Naive thymus-derived CD4-positive, alpha-beta T cell (primary cell): ENCODE data around the gene ZNF609. TPM values are rescaled to one million over a fixed set of nuclear protein-coding genes. Genes with fewer than 3 reads are reported as not detected.
"Not testable (repeated sequence)": the region's sequence is repeated elsewhere in the genome, so short reads cannot be mapped to it uniquely, and the experiment has no call there.

ENCODE experiments used
- ATAC-seq: fragments of 150-1000 bp; cut with Tn5 transposase; 2 replicates; pipeline ENCODE4 v1.10.0; 2021; ENCODE audit warnings: mild to moderate bottlenecking, moderate library complexity
- CTCF ChIA-PET: fragments of 350-600 bp; sonication (Branson Sonifier 250); formaldehyde crosslinking; loops from one replicate; lab custom pipeline; 2021; ENCODE audit warnings: antibody characterized with exemption; lab: Charles Lee
- POLR2A ChIA-PET: fragments of 350-600 bp; sonication (Branson Sonifier 250); formaldehyde crosslinking; loops from one replicate; lab custom pipeline; 2021; ENCODE audit warnings: antibody characterized with exemption, inconsistent platforms; lab: Charles Lee
- DNase-seq, 9 donors: peaks; one replicate each; pipeline versions ENCODE4 v3.0.0 to v3.0.0-alpha.2; 2020 to 2022; ENCODE audit warnings: mixed read lengths in 1 of 9
- H3K27ac ChIP-seq: one replicate; pipeline ENCODE4 v1.7.0; 2013; ENCODE audit warnings: mild to moderate bottlenecking, low read depth, low read length, moderate library complexity
- H3K27me3 ChIP-seq, 2 donors: one replicate each; pipeline ENCODE4 v1.7.0; 2013; ENCODE audit warnings: low read length in 2 of 2, mild to moderate bottlenecking in 2 of 2, moderate library complexity in 2 of 2; ENCODE audit not compliant: control insufficient read depth in 2 of 2, insufficient read depth in 2 of 2
- H3K36me3 ChIP-seq, 3 experiments: 1 replicate in 2 of 3; 2 replicates in 1 of 3; pipeline ENCODE4 v1.7.0; 2013; ENCODE audit warnings: low read length in 3 of 3, mild to moderate bottlenecking in 3 of 3, moderate library complexity in 1 of 3; ENCODE audit not compliant: insufficient read depth in 3 of 3, control insufficient read depth in 2 of 3
- H3K4me1 ChIP-seq, 2 donors: one replicate each; pipeline ENCODE4 v1.7.0; 2013; ENCODE audit warnings: low read length in 2 of 2, mild to moderate bottlenecking in 2 of 2, moderate library complexity in 1 of 2; ENCODE audit not compliant: control insufficient read depth in 2 of 2, insufficient read depth in 2 of 2
- H3K4me3 ChIP-seq: 2 replicates; pipeline ENCODE4 v1.7.0; 2013; ENCODE audit warnings: mild to moderate bottlenecking, low read length
- H3K9me3 ChIP-seq, 3 experiments: 1 replicate in 2 of 3; 2 replicates in 1 of 3; pipeline ENCODE4 v1.7.0; 2013; ENCODE audit warnings: low read length in 3 of 3; ENCODE audit not compliant: control insufficient read depth in 2 of 3
- H3K27ac Mint-ChIP-seq, 9 donors: one replicate each; pipeline ENCODE4 v1.8.0; 2020 to 2022; ENCODE audit warnings: mixed read lengths in 9 of 9, mild to moderate bottlenecking in 8 of 9, moderate library complexity in 5 of 9, inconsistent platforms in 2 of 9
- H3K27me3 Mint-ChIP-seq, 5 donors: one replicate each; pipeline ENCODE4 v1.8.0; 2021 to 2022; ENCODE audit warnings: mixed read lengths in 5 of 5, mild to moderate bottlenecking in 1 of 5
- H3K36me3 Mint-ChIP-seq, 5 donors: one replicate each; pipeline ENCODE4 v1.8.0; 2020 to 2022; ENCODE audit warnings: mixed read lengths in 5 of 5, mild to moderate bottlenecking in 3 of 5, inconsistent platforms in 1 of 5
- H3K4me1 Mint-ChIP-seq, 7 donors: one replicate each; pipeline ENCODE4 v1.8.0; 2020 to 2022; ENCODE audit warnings: mixed read lengths in 7 of 7, mild to moderate bottlenecking in 3 of 7, inconsistent platforms in 1 of 7
- H3K4me3 Mint-ChIP-seq, 10 donors: one replicate each; pipeline ENCODE4 v1.8.0; 2020 to 2022; ENCODE audit warnings: mild to moderate bottlenecking in 10 of 10, mixed read lengths in 10 of 10, moderate library complexity in 6 of 10, inconsistent platforms in 2 of 10
- H3K9me3 Mint-ChIP-seq, 11 donors: one replicate each; pipeline ENCODE4 v1.8.0; 2020 to 2022; ENCODE audit warnings: mixed read lengths in 11 of 11, mild to moderate bottlenecking in 4 of 11, inconsistent platforms in 1 of 11, moderate library complexity in 1 of 11
- intact Hi-C, 2 donors: fragments of 100-400 bp; cut with micrococcal nuclease; formaldehyde crosslinking; loops; one replicate each; pipeline ENCODE4 v1.15.1; 2023
- polyA plus RNA-seq, 2 donors: library from polyadenylated mRNA; unstranded; fragments of 300-500 nt; fragmentation: Illumina TruSeq; gene quantifications; one replicate each; pipeline ENCODE4 v1.2.3, GENCODE V29; 2021
- total RNA-seq, 6 experiments: library from RNA in 5 of 6; stranded (reverse) in 5 of 6; gene quantifications; 1 replicate in 5 of 6; 2 replicates in 1 of 6; pipeline ENCODE4 v1.2.3 and lab custom pipeline; 2021 to 2026

Gene ZNF609
- total and polyA plus RNA-seq, 7 experiments from 2014 or later: 10.1 to 89.1 (median 71.9) TPM

GRCh38 chr15:64583983-64584382, 123.6 kb downstream of the ZNF609 start:
- intact Hi-C loops: loop anchor here (1.0 to 5.0 kb wide), 5 partner anchors 12 to 157 kb away; partner anchors contain the start of gene ZNF609 (in 1 of the 2)

DNA sequence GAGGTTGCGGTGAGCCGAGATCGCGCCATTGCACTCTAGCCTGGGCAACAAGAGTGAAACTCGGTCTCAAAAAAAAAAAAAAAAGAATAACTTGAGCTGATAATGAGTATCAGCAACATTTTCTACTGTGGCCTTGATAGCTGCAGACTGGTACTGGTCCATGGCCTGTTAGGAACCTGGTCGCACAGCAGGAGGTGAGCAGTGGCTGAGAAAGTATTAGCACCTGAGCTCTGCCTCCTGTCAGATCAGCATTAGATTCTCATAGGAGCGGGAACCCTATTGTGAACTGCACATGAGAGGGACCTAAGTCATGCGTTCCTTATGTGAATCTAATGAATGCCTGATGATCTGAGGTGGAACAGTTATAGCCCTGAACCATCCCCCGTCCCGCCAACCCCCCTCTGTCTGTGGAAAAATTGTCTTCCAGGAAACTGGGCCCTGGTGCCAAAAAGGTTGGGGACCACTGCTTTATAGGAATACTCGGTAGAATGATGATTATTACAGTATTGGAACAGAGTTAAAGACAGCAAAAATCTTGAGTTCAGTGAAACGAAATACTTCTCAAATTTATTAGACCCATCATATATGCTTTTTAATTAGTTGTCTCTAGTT, 126.0 kb downstream of the ZNF609 start:
- H3K9me3 ChIP-seq: no peaks in the 10 kb centered on the region
- H3K4me3 ChIP-seq: no peak overlapping the region
- peak overlapping the region in 8 of 9 donors; percentile 78 to 93 (median 86) for H3K27ac Mint-ChIP-seq
- no peak for DNase-seq
- ChIA-PET POLR2A (interaction anchor here (0.7 to 4.2 kb wide), 4 partner anchors 10 to 83 kb away, joined by 3 to 25 read pairs (median 6); no protein-coding TSS in a partner anchor), CTCF (no interaction called here)
- peaks cover 0 to 6% (median 0%) of the 10 kb centered on the region in 11 donors for H3K9me3 Mint-ChIP-seq
- H3K36me3 ChIP-seq: no peaks in the 10 kb centered on the region
- intact Hi-C loops: no loop called here
- peaks cover 11 to 60% of the 10 kb centered on the region in 2 donors for H3K4me1 ChIP-seq
- ATAC-seq: no peak
- H3K4me1 Mint-ChIP-seq: peaks cover 54 to 90% (median 72%) of the 10 kb centered on the region in 7 donors
- no peaks in the 10 kb centered on the region for H3K27me3 ChIP-seq
- peak overlapping the region in 8 of 10 donors; percentile 11 to 63 (median 45) for H3K4me3 Mint-ChIP-seq
- H3K27me3 Mint-ChIP-seq: no peaks in the 10 kb centered on the region
- no peak overlapping the region for H3K27ac ChIP-seq
- peaks cover 0 to 24% (median 4%) of the 10 kb centered on the region in 5 donors for H3K36me3 Mint-ChIP-seq

More at GRCh38 chr15:64583983-64584382, 123.6 kb downstream of the ZNF609 start:
- peak overlapping the region; percentile 72 to 91 (median 84) for H3K4me3 Mint-ChIP-seq
- Histone ChIP-seq H3K4me3 (no peak overlapping the region), H3K27me3 (no peaks in the 10 kb centered on the region), H3K27ac (peak overlapping the region; percentile 60), H3K9me3 (no peaks in the 10 kb centered on the region), H3K36me3 (no peaks in the 10 kb centered on the region), H3K4me1 (peaks cover 4 to 42% of the 10 kb centered on the region in 2 donors)
- H3K27ac Mint-ChIP-seq: peak overlapping the region; percentile 83 to 96 (median 93)
- H3K36me3 Mint-ChIP-seq: peaks cover 0 to 38% (median 11%) of the 10 kb centered on the region in 5 donors
- H3K27me3 Mint-ChIP-seq: no peaks in the 10 kb centered on the region
- DNase-seq: no peak
- H3K9me3 Mint-ChIP-seq: peaks cover 0 to 15% (median 7%) of the 10 kb centered on the region in 11 donors
- ChIA-PET CTCF (no interaction called here), POLR2A (interaction anchor here (1.4 to 4.2 kb wide), 2 partner anchors 12 to 18 kb away, joined by 3 to 25 read pairs; no protein-coding TSS in a partner anchor)
- peaks cover 48 to 88% (median 71%) of the 10 kb centered on the region in 7 donors for H3K4me1 Mint-ChIP-seq
- ATAC-seq: peak; percentile 32

- H3K27me3 Mint-ChIP-seq: no peaks in the 10 kb centered on the region
- DNase-seq (no peak), ATAC-seq (no peak)
- H3K36me3 Mint-ChIP-seq: peaks cover 0 to 18% (median 1%) of the 10 kb centered on the region in 5 donors
- ChIA-PET POLR2A (interaction anchor here (0.6 to 1.4 kb wide), 4 partner anchors 9 to 83 kb away, joined by 3 to 7 read pairs (median 4); no protein-coding TSS in a partner anchor), CTCF (no interaction called here)
- peak overlapping the region in 6 of 10 donors; percentile 3 to 63 (median 20) for H3K4me3 Mint-ChIP-seq
- peaks cover 50 to 84% (median 66%) of the 10 kb centered on the region in 7 donors for H3K4me1 Mint-ChIP-seq
- peak overlapping the region in 8 of 9 donors; percentile 70 to 93 (median 86) for H3K27ac Mint-ChIP-seq
- Histone ChIP-seq H3K36me3 (no peaks in the 10 kb centered on the region), H3K4me3 (no peak overlapping the region), H3K9me3 (no peaks in the 10 kb centered on the region), H3K27ac (no peak overlapping the region), H3K27me3 (no peaks in the 10 kb centered on the region), H3K4me1 (peaks cover 11 to 59% of the 10 kb centered on the region in 2 donors)
- intact Hi-C loops: no loop called here
- H3K9me3 Mint-ChIP-seq: peaks cover 0 to 4% (median 0%) of the 10 kb centered on the region in 11 donors
Measured at GRCh38 chr15:64586984-64587383, 126.6 kb downstream of the ZNF609 start.

GRCh38 chr15:64589435-64590084, 129.2 kb downstream of the ZNF609 start:
- no peaks in the 10 kb centered on the region for H3K27me3 ChIP-seq
- intact Hi-C loops: no loop called here
- no peaks in the 10 kb centered on the region for H3K36me3 ChIP-seq
- peaks cover 11 to 53% of the 10 kb centered on the region in 2 donors for H3K4me1 ChIP-seq
- Mint-ChIP-seq H3K9me3 (no peaks in the 10 kb centered on the region), H3K4me1 (peaks cover 40 to 76% (median 57%) of the 10 kb centered on the region in 7 donors), H3K27me3 (no peaks in the 10 kb centered on the region), H3K27ac (peak overlapping the region; percentile 53 to 85 (median 76)), H3K4me3 (peak overlapping the region in 7 of 10 donors; percentile 28 to 71 (median 58)), H3K36me3 (peaks cover 0 to 13% (median 6%) of the 10 kb centered on the region in 5 donors)
- H3K4me3 ChIP-seq: no peak overlapping the region
- no peaks in the 10 kb centered on the region for H3K9me3 ChIP-seq
- ATAC-seq (no peak), DNase-seq (no peak)
- H3K27ac ChIP-seq: no peak overlapping the region
- CTCF ChIA-PET: interaction anchor here (0.6 to 1.2 kb wide), 3 partner anchors 40 to 246 kb away, joined by 3 read pairs; no protein-coding TSS in a partner anchor
- POLR2A ChIA-PET: interaction anchor here (0.6 to 1.3 kb wide), 7 partner anchors 10 to 243 kb away, joined by 3 to 4 read pairs (median 3); no protein-coding TSS in a partner anchor

DNA sequence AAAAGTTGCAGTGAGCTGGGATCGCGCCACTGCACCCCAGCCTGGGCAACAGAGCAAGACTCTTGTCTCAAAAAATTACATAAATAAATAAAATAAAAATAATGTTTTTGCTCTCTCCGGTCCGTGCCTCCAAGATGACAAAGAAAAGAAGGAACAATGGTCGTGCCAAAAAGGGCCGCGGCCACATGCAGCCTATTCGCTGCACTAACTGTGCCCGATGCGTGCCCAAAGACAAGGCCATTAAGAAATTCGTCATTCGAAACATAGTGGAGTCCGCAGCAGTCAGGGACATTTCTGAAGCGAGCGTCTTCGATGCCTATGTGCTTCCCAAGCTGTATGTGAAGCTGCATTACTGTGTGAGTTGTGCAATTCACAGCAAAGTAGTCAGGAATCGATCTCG, 132.5 kb downstream of the ZNF609 start:
- CTCF ChIA-PET, H3K4me3 Mint-ChIP-seq, H3K9me3 ChIP-seq, H3K27ac ChIP-seq, DNase-seq, H3K9me3 Mint-ChIP-seq, H3K36me3 ChIP-seq, H3K27me3 ChIP-seq, intact Hi-C loops, H3K27me3 Mint-ChIP-seq, ATAC-seq, H3K4me3 ChIP-seq: not testable (repeated sequence)
- POLR2A ChIA-PET: interaction anchor here (0.7 kb wide), 1 partner anchor 9 kb away, joined by 7 read pairs; no protein-coding TSS in a partner anchor
- peak overlapping the region in 3 of 9 donors; percentile 64 to 94 (median 81) for H3K27ac Mint-ChIP-seq
- H3K4me1 Mint-ChIP-seq: peaks cover 43 to 81% (median 58%) of the 10 kb centered on the region in 7 donors
- H3K4me1 ChIP-seq: peaks cover 14 to 41% of the 10 kb centered on the region in 2 donors
- H3K36me3 Mint-ChIP-seq: peaks cover 0 to 11% (median 6%) of the 10 kb centered on the region in 5 donors
